ENCODE measurements around the gene MAZ.

DNA sequence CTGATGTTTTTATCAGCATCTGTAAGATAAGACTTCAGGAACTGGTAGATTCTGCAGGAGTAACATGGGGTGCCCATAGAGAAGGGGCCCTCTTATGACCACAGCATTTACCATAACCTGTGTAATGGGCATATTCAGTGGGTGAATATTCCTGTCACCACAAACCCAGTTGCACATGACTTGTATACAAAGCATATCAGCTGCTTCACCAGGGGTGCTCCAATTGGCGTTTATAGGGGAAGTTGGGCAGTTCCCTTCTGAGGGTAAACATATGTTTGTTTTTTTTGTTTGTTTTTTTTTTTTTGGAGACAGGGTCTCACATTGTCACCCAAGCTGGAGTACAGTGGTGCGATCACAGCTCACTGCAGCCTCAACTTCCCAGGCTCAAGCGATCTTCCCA, 39.8 kb upstream of the MAZ start:
- TF ChIP-seq, protein P1, sequence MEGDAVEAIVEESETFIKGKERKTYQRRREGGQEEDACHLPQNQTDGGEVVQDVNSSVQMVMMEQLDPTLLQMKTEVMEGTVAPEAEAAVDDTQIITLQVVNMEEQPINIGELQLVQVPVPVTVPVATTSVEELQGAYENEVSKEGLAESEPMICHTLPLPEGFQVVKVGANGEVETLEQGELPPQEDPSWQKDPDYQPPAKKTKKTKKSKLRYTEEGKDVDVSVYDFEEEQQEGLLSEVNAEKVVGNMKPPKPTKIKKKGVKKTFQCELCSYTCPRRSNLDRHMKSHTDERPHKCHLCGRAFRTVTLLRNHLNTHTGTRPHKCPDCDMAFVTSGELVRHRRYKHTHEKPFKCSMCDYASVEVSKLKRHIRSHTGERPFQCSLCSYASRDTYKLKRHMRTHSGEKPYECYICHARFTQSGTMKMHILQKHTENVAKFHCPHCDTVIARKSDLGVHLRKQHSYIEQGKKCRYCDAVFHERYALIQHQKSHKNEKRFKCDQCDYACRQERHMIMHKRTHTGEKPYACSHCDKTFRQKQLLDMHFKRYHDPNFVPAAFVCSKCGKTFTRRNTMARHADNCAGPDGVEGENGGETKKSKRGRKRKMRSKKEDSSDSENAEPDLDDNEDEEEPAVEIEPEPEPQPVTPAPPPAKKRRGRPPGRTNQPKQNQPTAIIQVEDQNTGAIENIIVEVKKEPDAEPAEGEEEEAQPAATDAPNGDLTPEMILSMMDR (IDR thresholded peaks at IDR 0.05): no peak
- TF ChIP-seq ZFX (IDR thresholded peaks at IDR 0.05; ENCODE audit: borderline replicate concordance): no peak

Measured in 22Rv1 (cell line).